ENCODE measurements around the gene P2RX1.
"Not testable (repeated sequence)": the region's sequence is repeated elsewhere in the genome, so short reads cannot be mapped to it uniquely, and the experiment has no call there.

Gene P2RX1

DNA sequence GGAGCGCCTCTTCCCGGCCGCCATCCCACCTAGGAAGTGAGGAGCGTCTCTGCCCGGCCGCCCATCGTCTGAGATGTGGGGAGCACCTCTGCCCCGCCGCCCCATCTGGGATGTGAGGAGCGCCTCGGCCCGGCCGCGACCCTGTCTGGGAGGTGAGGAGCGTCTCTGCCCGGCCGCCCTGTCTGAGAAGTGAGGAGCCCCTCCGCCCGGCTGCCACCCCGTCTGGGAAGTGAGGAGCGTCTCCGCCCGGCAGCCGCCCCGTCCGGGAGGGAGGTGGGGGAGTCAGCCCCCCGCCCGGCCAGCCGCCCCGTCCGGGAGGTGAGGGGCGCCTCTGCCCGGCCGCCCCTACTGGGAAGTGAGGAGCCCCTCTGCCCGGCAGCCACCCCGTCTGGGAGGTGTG is 62.1 kb downstream of the P2RX1 start:
- DNase-seq: not testable (repeated sequence)

DNA sequence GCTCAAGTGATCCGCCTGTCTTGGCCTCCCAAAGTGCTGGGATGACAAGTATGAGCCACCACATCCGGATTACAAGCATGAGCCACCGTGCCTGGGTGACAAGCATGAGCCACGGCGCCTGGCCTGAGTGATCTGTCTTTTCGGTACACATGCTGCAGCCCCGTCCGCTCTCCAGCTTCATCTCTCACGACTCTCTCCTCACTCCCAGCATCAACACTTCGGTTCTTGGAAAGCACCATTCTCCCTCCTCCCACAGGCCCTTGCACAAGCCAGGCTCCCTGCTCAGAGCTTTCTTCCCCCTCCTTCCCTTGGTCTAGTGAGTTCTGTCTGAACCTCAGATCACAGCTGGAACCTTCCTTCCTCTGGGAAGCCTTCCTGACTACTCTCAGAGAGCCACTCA is 63.7 kb downstream of the P2RX1 start:
- no peak for DNase-seq

DNA sequence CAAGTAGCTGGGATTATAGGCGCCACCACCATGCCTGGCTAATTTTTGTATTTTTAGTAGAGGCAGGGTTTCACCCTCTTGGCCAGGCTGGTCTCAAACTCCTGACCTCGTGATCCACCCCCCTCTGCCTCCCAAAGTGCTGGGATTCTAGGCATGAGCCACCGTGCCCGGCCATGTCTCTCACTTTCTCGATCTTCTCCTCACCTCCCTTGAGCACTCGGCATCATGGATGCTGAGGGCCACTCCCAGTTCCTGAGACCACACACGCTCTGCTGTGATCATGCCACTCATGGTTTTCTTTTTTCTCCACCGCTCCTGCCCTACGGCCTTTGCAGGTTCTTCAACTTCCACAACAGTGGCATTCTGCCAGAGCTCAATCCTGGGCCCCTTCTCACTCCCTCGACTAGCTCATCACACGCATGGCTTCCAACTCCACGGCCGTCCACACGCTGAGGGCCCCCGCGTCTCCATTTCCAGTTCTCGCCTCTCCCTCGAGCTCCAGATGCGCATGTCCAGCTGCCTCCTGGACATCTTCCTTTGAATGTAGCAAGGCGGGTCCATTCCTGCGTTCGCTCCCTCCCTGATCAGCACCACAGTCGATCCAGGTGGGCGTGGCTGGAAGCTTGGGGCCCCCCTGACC is 64.7 kb downstream of the P2RX1 start:
- no peak for DNase-seq

DNA sequence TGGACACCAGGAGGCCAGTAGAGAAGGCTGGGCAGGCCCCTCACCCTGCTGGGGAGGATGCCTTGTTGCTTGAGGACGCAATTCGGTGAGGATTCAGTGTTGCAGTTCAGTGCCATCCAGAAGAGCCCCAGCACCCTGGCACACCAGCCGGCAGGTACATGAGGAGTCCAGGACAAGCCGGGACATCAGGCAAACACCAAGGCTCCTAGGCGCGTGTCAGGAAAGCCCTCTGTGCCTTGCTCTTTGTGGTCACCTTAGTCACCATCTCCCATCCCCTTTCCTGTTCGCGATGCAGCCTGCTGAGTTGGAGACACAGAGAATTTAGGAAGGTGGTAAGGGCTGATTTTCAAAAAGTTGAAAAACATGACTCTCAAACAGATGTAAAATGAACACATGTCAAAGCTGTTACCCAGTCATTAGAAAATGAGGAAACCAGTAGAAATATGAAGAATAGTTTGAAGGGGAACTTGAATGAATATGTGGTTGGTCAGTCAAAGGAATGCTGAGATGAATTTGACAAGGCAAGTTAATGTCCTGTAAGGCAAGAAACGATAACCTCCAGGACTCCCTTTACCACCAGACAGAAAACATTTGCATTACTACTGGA is 67.9 kb downstream of the P2RX1 start:
- no peak for DNase-seq

DNA sequence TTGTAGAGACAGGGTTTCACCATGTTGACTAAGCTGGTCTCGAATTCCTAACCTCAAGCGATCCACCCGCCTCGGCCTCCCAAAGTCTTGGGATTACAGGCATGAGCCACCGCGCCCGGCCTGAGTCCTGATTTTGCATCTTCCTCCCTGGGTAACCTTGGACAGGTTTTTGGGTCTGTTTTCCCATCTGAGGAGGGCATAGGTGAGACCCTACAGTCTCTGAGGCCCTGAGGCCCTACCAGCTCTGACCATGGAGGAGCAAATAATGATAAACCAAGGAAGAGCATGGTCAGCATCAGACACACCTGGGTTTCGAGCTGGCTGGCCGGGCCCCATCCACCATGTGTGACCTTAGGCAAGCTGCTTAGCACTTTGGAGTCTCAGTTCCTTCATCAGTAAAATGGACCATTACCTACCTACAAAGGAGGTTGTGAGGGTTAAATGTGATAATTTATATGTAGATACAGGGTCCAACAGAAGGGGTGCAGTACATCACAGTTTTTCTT is 69.0 kb downstream of the P2RX1 start:
- no peak for DNase-seq
